ENCODE data around the gene ADAMTS12. TPM values are rescaled to one million over a fixed set of nuclear protein-coding genes. Genes with fewer than 3 reads are reported as not detected.

Gene ADAMTS12
- 6.5 to 8.6 TPM (median 7.4 TPM) in 5 replicates for total RNA-seq (2022; extraction: Qiagen RNA extraction; ENCODE audit: low read depth)

GRCh38 chr5:33891788-33892619, at the start of gene ADAMTS12:
Gene ADAMTS12, minus strand, starts transcription at chr5:33891990. Its CDS starts 134 bp downstream, at chr5:33891856.

GRCh38 chr5:33936381-33937016, 44.7 kb upstream of the ADAMTS12 start, which contains the start of gene RXFP3:
Gene RXFP3, plus strand, starts transcription at chr5:33936386. Its CDS starts 355 bp downstream, at chr5:33936741.

Other genes with a start within 250 kb of the ADAMTS12 start
- gene RXFP3, start 44.4 kb upstream of the ADAMTS12 start, total RNA-seq (2022; extraction: Qiagen RNA extraction; ENCODE audit: low read depth) = not detected in 5 replicates
- 0.07 to 0.16 TPM in 2 of 5 replicates, not detected in the others for gene SLC45A2, start 92.7 kb upstream of the ADAMTS12 start, total RNA-seq (2022; extraction: Qiagen RNA extraction; ENCODE audit: low read depth)
- gene AMACR, start 116.1 kb upstream of the ADAMTS12 start, total RNA-seq (2022; extraction: Qiagen RNA extraction; ENCODE audit: low read depth) = 12.7 to 16.5 TPM (median 14.1 TPM) in 5 replicates
- gene C1QTNF3, start 151.2 kb upstream of the ADAMTS12 start, total RNA-seq (2022; extraction: Qiagen RNA extraction; ENCODE audit: low read depth) = 0.15 to 0.22 TPM (median 0.15 TPM) in 3 of 5 replicates, not detected in the others

All from A549 treated with CpdA at 1 μM for 4 hours (cell line).